ENCODE measurements around the gene MYL1.

GRCh38 chr2:210363261-210363660, 48.3 kb upstream of the MYL1 start:
- TF ChIP-seq, protein P1, sequence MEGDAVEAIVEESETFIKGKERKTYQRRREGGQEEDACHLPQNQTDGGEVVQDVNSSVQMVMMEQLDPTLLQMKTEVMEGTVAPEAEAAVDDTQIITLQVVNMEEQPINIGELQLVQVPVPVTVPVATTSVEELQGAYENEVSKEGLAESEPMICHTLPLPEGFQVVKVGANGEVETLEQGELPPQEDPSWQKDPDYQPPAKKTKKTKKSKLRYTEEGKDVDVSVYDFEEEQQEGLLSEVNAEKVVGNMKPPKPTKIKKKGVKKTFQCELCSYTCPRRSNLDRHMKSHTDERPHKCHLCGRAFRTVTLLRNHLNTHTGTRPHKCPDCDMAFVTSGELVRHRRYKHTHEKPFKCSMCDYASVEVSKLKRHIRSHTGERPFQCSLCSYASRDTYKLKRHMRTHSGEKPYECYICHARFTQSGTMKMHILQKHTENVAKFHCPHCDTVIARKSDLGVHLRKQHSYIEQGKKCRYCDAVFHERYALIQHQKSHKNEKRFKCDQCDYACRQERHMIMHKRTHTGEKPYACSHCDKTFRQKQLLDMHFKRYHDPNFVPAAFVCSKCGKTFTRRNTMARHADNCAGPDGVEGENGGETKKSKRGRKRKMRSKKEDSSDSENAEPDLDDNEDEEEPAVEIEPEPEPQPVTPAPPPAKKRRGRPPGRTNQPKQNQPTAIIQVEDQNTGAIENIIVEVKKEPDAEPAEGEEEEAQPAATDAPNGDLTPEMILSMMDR (IDR thresholded peaks at IDR 0.05), result no peak
- no peak for TF ChIP-seq POLR2A (IDR thresholded peaks at IDR 0.05)

All from transverse colon (tissue), 3 donors.